Measurements from ENCODE around the gene ZDHHC11B.
"Not testable (repeated sequence)": the region's sequence is repeated elsewhere in the genome, so short reads cannot be mapped to it uniquely, and the experiment has no call there.

GRCh38 chr5:748011-748980 is 36.2 kb downstream of the ZDHHC11B start:
- not testable (repeated sequence) for TF ChIP-seq CTCF (IDR thresholded peaks at IDR 0.05; ENCODE audit: low read depth, low read length, poor library complexity, severe bottlenecking); EZH2phosphoT487 (IDR thresholded peaks at IDR 0.05; ENCODE audit: borderline replicate concordance, low read length)

Data from DOHH2 (cell line).